H1 (cell line): Measurements from ENCODE around the gene ZCRB1. TPM values are rescaled to one million over a fixed set of nuclear protein-coding genes. Genes with fewer than 3 reads are reported as not detected.
A peak's percentile ranks its signal among the peaks of the same experiment; 100 is the strongest.

Experiments used
- CTCF ChIA-PET: fragments of 300-600 bp; sonication (Branson Sonifier 250); formaldehyde crosslinking; loops from one replicate; lab custom pipeline; 2021; ENCODE audit not compliant: partially characterized antibody; lab: Charles Lee
- POLR2A ChIA-PET: fragments of 300-600 bp; sonication (Branson Sonifier 250); formaldehyde crosslinking; loops from one replicate; lab custom pipeline; 2021; ENCODE audit warnings: inconsistent platforms; ENCODE audit not compliant: partially characterized antibody; lab: Charles Lee
- DNase-seq, 2 experiments: peaks; one replicate each; pipeline versions ENCODE4 v3.0.0 to v3.0.0-alpha.2; 2010 to 2022; ENCODE audit warnings: low spot score in 2 of 2, low read depth in 1 of 2, mixed read lengths in 1 of 2
- FAIRE-seq: peaks from 2 replicates; lab custom pipeline; 2011; peaks lifted over from hg19 to GRCh38; lab: Jason Lieb, UNC
- H2AFZ ChIP-seq: 2 replicates; pipeline ENCODE4 v1.8.1; 2012; ENCODE audit warnings: low read length, inconsistent platforms
- H2AK5ac ChIP-seq: 2 replicates; pipeline ENCODE4 v1.6.1; 2013; ENCODE audit warnings: low read depth, low read length
- H2BK120ac ChIP-seq: replicated peaks from 2 replicates; pipeline ENCODE3; 2013; ENCODE audit warnings: low read depth, low read length, inconsistent platforms
- H2BK12ac ChIP-seq: 2 replicates; pipeline ENCODE4 v1.6.1; 2013; ENCODE audit warnings: low read depth, low read length
- H2BK15ac ChIP-seq: 2 replicates; pipeline ENCODE4 v1.6.1; 2013; ENCODE audit warnings: low read length
- H2BK20ac ChIP-seq: 2 replicates; pipeline ENCODE4 v1.6.1; 2013; ENCODE audit warnings: low read length
- H2BK5ac ChIP-seq: 2 replicates; pipeline ENCODE4 v1.6.1; 2013; ENCODE audit warnings: low read depth, low read length
- H3K14ac ChIP-seq: 2 replicates; pipeline ENCODE4 v1.6.1; 2013; ENCODE audit warnings: inconsistent platforms; ENCODE audit not compliant: insufficient read length
- H3K18ac ChIP-seq: 2 replicates; pipeline ENCODE4 v1.6.1; 2013; ENCODE audit warnings: low read length; ENCODE audit errors: extremely low read depth
- H3K23ac ChIP-seq: 2 replicates; pipeline ENCODE4 v1.6.1; 2013; ENCODE audit warnings: inconsistent platforms; ENCODE audit not compliant: insufficient read length
- H3K23me2 ChIP-seq: 2 replicates; pipeline ENCODE4 v1.6.1; 2013; ENCODE audit warnings: low read depth, low read length
- H3K27ac ChIP-seq: 2 replicates; pipeline ENCODE4 v1.6.1; 2011; ENCODE audit warnings: low read depth, low read length, inconsistent platforms
- H3K27me3 ChIP-seq, 4 experiments: replicated peaks in 1 of 4; 1 replicate in 1 of 4; 2 replicates in 3 of 4; pipeline versions ENCODE4 v1.6.1 to v1.8.1; 2011 to 2013; ENCODE audit warnings: low read length in 3 of 4, mild to moderate bottlenecking in 3 of 4, inconsistent platforms in 2 of 4, mixed read lengths in 2 of 4, moderate library complexity in 1 of 4; ENCODE audit not compliant: control insufficient read depth in 3 of 4, insufficient read depth in 3 of 4; ENCODE audit errors: extremely low read depth in 1 of 4
- H3K36me3 ChIP-seq, 4 experiments: 2 replicates each; pipeline versions ENCODE4 v1.6.1 to v1.8.1; 2011 to 2013; ENCODE audit warnings: mild to moderate bottlenecking in 4 of 4, low read length in 3 of 4, moderate library complexity in 2 of 4, control low read depth in 1 of 4, inconsistent platforms in 1 of 4; ENCODE audit not compliant: insufficient read depth in 4 of 4, control insufficient read depth in 2 of 4
- H3K4ac ChIP-seq: replicated peaks from 2 replicates; pipeline ENCODE3; 2013; ENCODE audit warnings: low read length, low read depth, mixed read lengths, inconsistent platforms; ENCODE audit not compliant: insufficient read length
- H3K4me1 ChIP-seq, 4 experiments: replicated peaks in 1 of 4; 1 replicate in 1 of 4; 2 replicates in 3 of 4; pipeline versions ENCODE4 v1.6.1 to v1.8.1; 2011 to 2013; ENCODE audit warnings: low read length in 3 of 4, inconsistent platforms in 2 of 4, mixed read lengths in 1 of 4; ENCODE audit not compliant: insufficient read depth in 4 of 4, control insufficient read depth in 3 of 4
- H3K4me2 ChIP-seq, 2 experiments: 2 replicates each; pipeline versions ENCODE4 v1.6.1 to v1.8.1; 2011 to 2013; ENCODE audit warnings: low read depth in 2 of 2, low read length in 2 of 2, control low read depth in 1 of 2, inconsistent platforms in 1 of 2, mild to moderate bottlenecking in 1 of 2; ENCODE audit not compliant: insufficient read depth in 1 of 2
- H3K4me3 ChIP-seq, 4 experiments: fragments of 200-600, 300-600 bp in 1 of 4; sonication (generic), shearing (Covaris generic), sonication (Bioruptor Twin) in 1 of 4; 2 replicates each; pipeline versions ENCODE4 v1.5.1 to v1.8.1; 2011 to 2016; ENCODE audit warnings: low read length in 4 of 4, low read depth in 3 of 4, control low read depth in 2 of 4, inconsistent platforms in 2 of 4, mild to moderate bottlenecking in 2 of 4, mixed read lengths in 1 of 4, moderate library complexity in 1 of 4; ENCODE audit not compliant: insufficient read depth in 2 of 4; ENCODE audit errors: extremely low read depth in 1 of 4
- H3K56ac ChIP-seq: replicated peaks from 2 replicates; pipeline ENCODE3; 2013; ENCODE audit warnings: low read depth, mild to moderate bottlenecking, mixed read lengths, low read length, inconsistent platforms; ENCODE audit not compliant: insufficient read length
- H3K79me1 ChIP-seq: 2 replicates; pipeline ENCODE4 v1.6.1; 2013; ENCODE audit warnings: low read depth, low read length, control low read depth
- H3K79me2 ChIP-seq, 2 experiments: 2 replicates each; pipeline versions ENCODE4 v1.6.1 to v1.8.1; 2012 to 2013; ENCODE audit warnings: low read length in 2 of 2, mild to moderate bottlenecking in 2 of 2, inconsistent platforms in 1 of 2; ENCODE audit not compliant: insufficient read depth in 2 of 2, control insufficient read depth in 1 of 2
- H3K9ac ChIP-seq, 4 experiments: replicated peaks in 1 of 4; 1 replicate in 1 of 4; 2 replicates in 3 of 4; pipeline versions ENCODE4 v1.6.1 to v1.8.1; 2011 to 2013; ENCODE audit warnings: low read depth in 3 of 4, low read length in 3 of 4, control low read depth in 2 of 4, mild to moderate bottlenecking in 2 of 4, moderate library complexity in 2 of 4, inconsistent platforms in 1 of 4; ENCODE audit errors: extremely low read depth in 1 of 4
- H3K9me3 ChIP-seq, 2 experiments: 2 replicates each; pipeline versions ENCODE4 v1.6.1 to v1.8.1; 2012 to 2013; ENCODE audit warnings: mild to moderate bottlenecking in 2 of 2, moderate library complexity in 2 of 2, control low read depth in 1 of 2, inconsistent platforms in 1 of 2, low read depth in 1 of 2, low read length in 1 of 2, mixed read lengths in 1 of 2; ENCODE audit not compliant: insufficient read depth in 2 of 2
- H4K20me1 ChIP-seq, 2 experiments: replicated peaks in 1 of 2; 2 replicates each; pipeline versions ENCODE3 to v1.8.1; 2011 to 2013; ENCODE audit warnings: inconsistent platforms in 2 of 2, low read length in 2 of 2, mild to moderate bottlenecking in 1 of 2; ENCODE audit not compliant: insufficient read depth in 2 of 2, control insufficient read depth in 1 of 2
- H4K5ac ChIP-seq: 2 replicates; pipeline ENCODE4 v1.6.1; 2013; ENCODE audit warnings: low read length, low read depth, mixed read lengths, inconsistent platforms; ENCODE audit not compliant: insufficient read length
- H4K8ac ChIP-seq: 2 replicates; pipeline ENCODE4 v1.8.0; 2013; ENCODE audit warnings: mild to moderate bottlenecking, moderate library complexity, low read length, inconsistent platforms; ENCODE audit not compliant: insufficient read depth; ENCODE audit errors: extremely low read depth
- H4K91ac ChIP-seq: replicated peaks from 2 replicates; pipeline ENCODE3; 2013; ENCODE audit warnings: low read length, mixed read lengths, inconsistent platforms; ENCODE audit not compliant: insufficient read length
- CEBPB ChIP-seq: IDR thresholded peaks from 2 replicates; pipeline ENCODE4 v1.6.1; 2012; ENCODE audit warnings: low read depth, low read length
- CHD2 ChIP-seq: IDR thresholded peaks from 2 replicates; pipeline ENCODE4 v1.6.1; 2012; ENCODE audit warnings: low read length, improper control_type of control experiment
- CREB1 ChIP-seq: IDR thresholded peaks from 2 replicates; pipeline ENCODE4 v1.6.1; 2012; ENCODE audit warnings: inconsistent platforms
- CTBP2 ChIP-seq: IDR thresholded peaks from 2 replicates; pipeline ENCODE4 v1.7.0; 2011; ENCODE audit warnings: borderline replicate concordance, mild to moderate bottlenecking, moderate library complexity, mixed read lengths, low read length; ENCODE audit not compliant: insufficient read depth, insufficient read length
- JUN ChIP-seq: IDR thresholded peaks from 2 replicates; pipeline ENCODE4 v1.6.1; 2011; ENCODE audit warnings: low read depth, mild to moderate bottlenecking, improper control_type of control experiment, low read length
- KDM4A ChIP-seq: IDR thresholded peaks from one replicate; pipeline ENCODE4 v1.7.1; 2012; ENCODE audit warnings: low read depth, mild to moderate bottlenecking, moderate library complexity, low read length, inconsistent platforms; ENCODE audit not compliant: severe bottlenecking
- MAFK ChIP-seq: IDR thresholded peaks from 2 replicates; pipeline ENCODE4 v1.6.1; 2012; ENCODE audit warnings: low read depth, mild to moderate bottlenecking, improper control_type of control experiment, low read length
- SUZ12 ChIP-seq: fragments of 200-600 bp; sonication (generic); IDR thresholded peaks from 2 replicates; pipeline ENCODE4 v1.6.1; 2012; ENCODE audit warnings: mild to moderate bottlenecking, inconsistent platforms, low read length, moderate library complexity, mixed read lengths
- TBP ChIP-seq: IDR thresholded peaks from 2 replicates; pipeline ENCODE4 v1.6.1; 2011; ENCODE audit warnings: low read depth, low read length, improper control_type of control experiment
- WGBS, 2 experiments: shearing (Covaris generic) in 1 of 2; methylation state at CpG; one replicate each; pipeline versions ENCODE4 v1.1.6 to v1.1.7; 2013 to 2015; ENCODE audit warnings: low lambda C conversion rate in 2 of 2, mixed read lengths in 2 of 2, inconsistent platforms in 1 of 2, low coverage in 1 of 2, missing lambda C conversion rate in 1 of 2; ENCODE audit not compliant: insufficient replicate concordance in 2 of 2, insufficient coverage in 1 of 2, insufficient read length in 1 of 2; ENCODE audit errors: extremely low coverage in 1 of 2, missing lambda C conversion rate in 1 of 2; 5-methylcytosine and 5-hydroxymethylcytosine counted together
- polyA plus RNA-seq, 7 experiments: library from polyadenylated mRNA; depleted of rRNA in 3 of 7; stranded (reverse) in 5 of 7; unstranded in 2 of 7; fragments of >200 nt in 5 of 7; fragments of 200-250 nt in 2 of 7; gene quantifications; 1 replicate in 5 of 7; 2 replicates in 1 of 7; 4 replicates in 1 of 7; pipeline versions ENCODE4 v1.2.1 to v1.2.3, GENCODE V29; 2011 to 2013; ENCODE audit warnings: missing spikeins in 2 of 7, mixed read lengths in 2 of 7
- total RNA-seq: library from RNA; stranded (reverse); fragmentation: NEBNext Ultra II Directional; extraction: Animal tissue kit (Norgen Biotek cat#: 25700); gene quantifications from 2 replicates; pipeline ENCODE4 v1.2.1, GENCODE V29; 2021

The ZCRB1 gene
- total and polyA plus RNA-seq, 2 of the 8 experiments (the other 6 are each of a cell fraction or from before 2014, with no cell fraction given) = 22.0 to 52.5 TPM

GRCh38 chr12:42327227-42327590, 1.3 kb upstream of the ZCRB1 start:
- Histone ChIP-seq H4K20me1 (peaks cover 2 to 12% of the 10 kb centered on the region in 2 experiments), H2AFZ (no peak overlapping the region), H3K4ac (no peak overlapping the region), H3K4me1 (peaks cover 0 to 4% (median 1%) of the 10 kb centered on the region in 4 experiments; a peak in 5 of 7 replicates), H2BK20ac (no peak overlapping the region), H2BK15ac (no peak overlapping the region), H3K56ac (no peak overlapping the region), H3K79me1 (peaks cover 2% of the 10 kb centered on the region; the same call in 1 of the 2 replicates), H3K27me3 (no peaks in the 10 kb centered on the region), H3K14ac (no peak overlapping the region), H4K8ac (no peak overlapping the region), H3K23ac (no peak overlapping the region), H2BK120ac (no peak overlapping the region), H3K36me3 (peaks cover 0 to 9% (median 1%) of the 10 kb centered on the region in 4 experiments; a peak in 3 of 8 replicates), H2AK5ac (no peak overlapping the region), H3K18ac (no peak overlapping the region), H3K79me2 (peaks cover 25 to 65% of the 10 kb centered on the region in 2 experiments), H2BK12ac (no peak overlapping the region), H3K23me2 (peaks cover 6% of the 10 kb centered on the region; the same call in 1 of the 2 replicates), H4K5ac (no peak overlapping the region), H4K91ac (no peak overlapping the region), H2BK5ac (no peak overlapping the region), H3K4me2 (peak overlapping the region; percentile 90), H3K9me3 (no peaks in the 10 kb centered on the region), H3K27ac (no peak overlapping the region), H3K4me3 (peak overlapping the region; percentile 94 to 100 (median 98); a peak in 7 of 8 replicates), H3K9ac (peak overlapping the region in 2 of 4 experiments; percentile 88 to 93; a peak in 3 of 7 replicates)
- POLR2A ChIA-PET = interaction anchor here (1.2 kb wide), 1 partner anchor 12 kb away, joined by 3 read pairs; no protein-coding TSS in a partner anchor
- TF ChIP-seq CREB1 = no peak
- no peak for TF ChIP-seq JUN
- no peak for TF ChIP-seq CTBP2
- no peak for TF ChIP-seq KDM4A
- no peak for TF ChIP-seq MAFK
- no peak for TF ChIP-seq SUZ12
- TF ChIP-seq TBP = no peak
- no peak for TF ChIP-seq CEBPB
- no peak for TF ChIP-seq CHD2
- CTCF ChIA-PET = interaction anchor here (0.7 to 2.2 kb wide), 4 partner anchors 31 to 97 kb away, joined by 3 to 7 read pairs (median 3); no protein-coding TSS in a partner anchor
- DNase-seq (no peak), FAIRE-seq (no peak)
- 70% methylated on average over 2 of the region's 2 CpGs; no CpG with 5 or more reads in 1 of the 2 experiments for WGBS, 2 experiments
